ENCODE data around the gene RNH1. TPM values are rescaled to one million over a fixed set of nuclear protein-coding genes. Genes with fewer than 3 reads are reported as not detected.

Gene RNH1
- total and polyA plus RNA-seq, 2 of the 8 experiments (the other 6 are each of a cell fraction or from before 2014, with no cell fraction given), result 48.7 to 49.8 TPM

DNA sequence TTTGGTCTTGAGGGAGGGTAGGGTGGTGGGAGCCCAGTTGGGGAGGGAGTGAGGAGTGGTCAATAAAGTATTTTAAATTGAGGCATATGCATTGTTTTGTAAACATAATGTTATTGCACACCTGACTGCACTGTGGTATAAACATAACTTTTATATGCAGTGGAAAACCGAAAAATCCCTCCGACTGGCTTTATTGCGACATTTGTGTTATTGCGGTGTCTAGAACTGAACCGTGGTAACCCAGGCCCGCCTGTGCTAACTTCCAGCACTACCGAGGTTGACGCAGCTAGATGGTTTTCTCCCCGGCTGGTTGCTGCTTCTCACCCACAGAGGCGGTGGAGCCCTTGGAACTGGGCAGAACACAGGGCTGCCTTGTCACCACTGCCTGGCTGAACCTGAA lies 7.6 kb upstream of the RNH1 start:
- no peak overlapping the region for H3K4ac ChIP-seq (replicated peaks; ENCODE audit: insufficient read length, low read depth, low read length)
- no peaks in the 10 kb centered on the region for H3K23me2 ChIP-seq (ENCODE audit: low read depth, low read length)
- H2AFZ ChIP-seq (ENCODE audit: low read length), result no peak overlapping the region
- no peaks in the 10 kb centered on the region; a peak in 1 of 8 replicates for H3K36me3 ChIP-seq (ENCODE audit: control insufficient read depth in 2 of 4, insufficient read depth in 4 of 4, low read length in 3 of 4)
- no peak overlapping the region for H2BK120ac ChIP-seq (replicated peaks; ENCODE audit: low read depth, low read length)
- DNase-seq (ENCODE audit: low read depth in 1 of 2, low spot score in 2 of 2) (no peak), FAIRE-seq (no peak)
- H3K4me3 ChIP-seq (ENCODE audit: extremely low read depth in 1 of 4, insufficient read depth in 2 of 4, low read depth in 3 of 4, low read length in 4 of 4), result no peak overlapping the region
- H3K79me2 ChIP-seq (ENCODE audit: control insufficient read depth in 1 of 2, insufficient read depth in 2 of 2, low read length in 2 of 2), result no peaks in the 10 kb centered on the region
- no peaks in the 10 kb centered on the region for H3K4me1 ChIP-seq (replicated peaks in 1 of 4; ENCODE audit: control insufficient read depth in 3 of 4, insufficient read depth in 4 of 4, low read length in 3 of 4)
- no peak overlapping the region for H2BK20ac ChIP-seq (ENCODE audit: low read length)
- H3K56ac ChIP-seq (replicated peaks; ENCODE audit: insufficient read length, low read depth, low read length), result no peak overlapping the region
- no peak overlapping the region for H2BK5ac ChIP-seq (ENCODE audit: low read depth, low read length)
- WGBS, 2 experiments (ENCODE audit: extremely low coverage in 1 of 2, insufficient coverage in 1 of 2, insufficient read length in 1 of 2, insufficient replicate concordance in 2 of 2, low coverage in 1 of 2, low lambda C conversion rate in 2 of 2, missing lambda C conversion rate in 1 of 2), result 94% methylated on average over 10 of the region's 10 CpGs; no CpG with 5 or more reads in 1 of the 2 experiments
- H3K9me3 ChIP-seq (ENCODE audit: insufficient read depth in 2 of 2, low read depth in 1 of 2, low read length in 1 of 2), result peaks cover 4 to 14% of the 10 kb centered on the region in 2 experiments; a peak in 1 of 4 replicates
- ChIA-PET POLR2A (ENCODE audit: partially characterized antibody) (no interaction called here), CTCF (ENCODE audit: partially characterized antibody) (no interaction called here)
- H2BK12ac ChIP-seq (ENCODE audit: low read depth, low read length), result no peak overlapping the region
- no peak overlapping the region for H4K5ac ChIP-seq (ENCODE audit: insufficient read length, low read depth, low read length)
- no peak for TF ChIP-seq KDM5A (IDR thresholded peaks at IDR 0.05; ENCODE audit: low read length)
- H4K8ac ChIP-seq (ENCODE audit: extremely low read depth, insufficient read depth, low read length), result no peak overlapping the region
- no peak overlapping the region for H2BK15ac ChIP-seq (ENCODE audit: low read length)
- H3K27me3 ChIP-seq (replicated peaks in 1 of 4; ENCODE audit: control insufficient read depth in 3 of 4, extremely low read depth in 1 of 4, insufficient read depth in 3 of 4, low read length in 3 of 4), result 0 out of 7 replicates have a peak, but pooled peaks cover 0 to 3% (median 0%) of the 10 kb centered on the region in 4 experiments
- peaks cover 0 to 2% of the 10 kb centered on the region in 2 experiments for H4K20me1 ChIP-seq (replicated peaks in 1 of 2; ENCODE audit: control insufficient read depth in 1 of 2, insufficient read depth in 2 of 2, low read length in 2 of 2)
- H3K14ac ChIP-seq (ENCODE audit: insufficient read length), result no peak overlapping the region
- no peak overlapping the region for H3K27ac ChIP-seq (ENCODE audit: low read depth, low read length)
- no peaks in the 10 kb centered on the region; the same call in 1 of the 2 replicates for H3K79me1 ChIP-seq (ENCODE audit: low read depth, low read length)
- no peak overlapping the region for H3K23ac ChIP-seq (ENCODE audit: insufficient read length)
- no peak overlapping the region for H3K18ac ChIP-seq (ENCODE audit: extremely low read depth, low read length)
- H3K4me2 ChIP-seq (ENCODE audit: insufficient read depth in 1 of 2, low read depth in 2 of 2, low read length in 2 of 2), result no peak overlapping the region
- H4K91ac ChIP-seq (replicated peaks; ENCODE audit: insufficient read length, low read length), result no peak overlapping the region
- no peak overlapping the region for H3K9ac ChIP-seq (replicated peaks in 1 of 4; ENCODE audit: extremely low read depth in 1 of 4, low read depth in 3 of 4, low read length in 3 of 4)
- H2AK5ac ChIP-seq (ENCODE audit: low read depth, low read length), result no peak overlapping the region

Data from H1 (cell line).